HUES64 (cell line): Measurements from ENCODE around the gene ARHGEF11.

ENCODE experiments used
- H3K27ac ChIP-seq: 2 replicates; pipeline ENCODE4 v1.7.0; 2013; ENCODE audit warnings: low read depth, low read length, inconsistent platforms
- H3K27me3 ChIP-seq: 2 replicates; pipeline ENCODE4 v1.6.1; 2013; ENCODE audit warnings: mild to moderate bottlenecking, low read length; ENCODE audit not compliant: insufficient read depth
- H3K36me3 ChIP-seq: 2 replicates; pipeline ENCODE4 v1.6.1; 2013; ENCODE audit warnings: mild to moderate bottlenecking, low read length; ENCODE audit not compliant: insufficient read depth
- H3K4me1 ChIP-seq: 2 replicates; pipeline ENCODE4 v1.6.1; 2013; ENCODE audit warnings: mild to moderate bottlenecking, low read length, moderate library complexity; ENCODE audit not compliant: insufficient read depth
- H3K4me3 ChIP-seq: 2 replicates; pipeline ENCODE4 v1.5.1; 2013; ENCODE audit warnings: mild to moderate bottlenecking, low read length, moderate library complexity
- H3K9ac ChIP-seq: 2 replicates; pipeline ENCODE4 v1.6.1; 2013; ENCODE audit warnings: mild to moderate bottlenecking, low read depth, low read length
- H3K9me3 ChIP-seq: 2 replicates; pipeline ENCODE4 v1.6.1; 2013; ENCODE audit warnings: low read depth, low read length; ENCODE audit not compliant: insufficient read depth
- WGBS: fragments of 150-250, 120-280 bp; methylation state at CpG from one replicate; pipeline ENCODE4 v1.1.7; 2013; ENCODE audit warnings: missing lambda C conversion rate; 5-methylcytosine and 5-hydroxymethylcytosine counted together

The ARHGEF11 gene

GRCh38 chr1:156941675-156942074 is 103.9 kb downstream of the ARHGEF11 start:
- Histone ChIP-seq H3K4me1 (no peaks in the 10 kb centered on the region), H3K36me3 (peaks cover 100% of the 10 kb centered on the region), H3K27me3 (no peaks in the 10 kb centered on the region), H3K27ac (no peak overlapping the region), H3K9ac (no peak overlapping the region), H3K4me3 (no peak overlapping the region), H3K9me3 (no peaks in the 10 kb centered on the region)
- 93% methylated on average over 10 of the region's 10 CpGs for WGBS

GRCh38 chr1:156939786-156940334 is 105.7 kb downstream of the ARHGEF11 start:
- Histone ChIP-seq H3K36me3 (peaks cover 97% of the 10 kb centered on the region), H3K27ac (no peak overlapping the region), H3K4me3 (no peak overlapping the region), H3K9ac (no peak overlapping the region), H3K27me3 (no peaks in the 10 kb centered on the region), H3K9me3 (no peaks in the 10 kb centered on the region), H3K4me1 (no peaks in the 10 kb centered on the region)
- WGBS = 94% methylated on average over 13 of the region's 13 CpGs

GRCh38 chr1:156938813-156939212 is 106.7 kb downstream of the ARHGEF11 start:
- WGBS = 93% methylated on average over 7 of the region's 7 CpGs
- no peaks in the 10 kb centered on the region for H3K27me3 ChIP-seq
- H3K4me3 ChIP-seq = no peak overlapping the region
- H3K36me3 ChIP-seq = peaks cover 92% of the 10 kb centered on the region
- H3K9me3 ChIP-seq = no peaks in the 10 kb centered on the region
- no peak overlapping the region for H3K27ac ChIP-seq
- no peak overlapping the region for H3K9ac ChIP-seq
- H3K4me1 ChIP-seq = no peaks in the 10 kb centered on the region

- 94% methylated on average over 8 of the region's 8 CpGs for WGBS
- Histone ChIP-seq H3K27me3 (no peaks in the 10 kb centered on the region), H3K4me3 (no peak overlapping the region), H3K27ac (no peak overlapping the region), H3K9ac (no peak overlapping the region), H3K36me3 (peaks cover 83% of the 10 kb centered on the region), H3K9me3 (no peaks in the 10 kb centered on the region), H3K4me1 (no peaks in the 10 kb centered on the region; the same call in 1 of the 2 replicates)
Measured at GRCh38 chr1:156937883-156938282, 107.7 kb downstream of the ARHGEF11 start.

GRCh38 chr1:156936721-156937220 is 108.8 kb downstream of the ARHGEF11 start:
- no peaks in the 10 kb centered on the region; the same call in 1 of the 2 replicates for H3K4me1 ChIP-seq
- H3K9ac ChIP-seq = no peak overlapping the region
- 90% methylated on average over 10 of the region's 10 CpGs for WGBS
- H3K27ac ChIP-seq = no peak overlapping the region
- H3K9me3 ChIP-seq = no peaks in the 10 kb centered on the region
- H3K27me3 ChIP-seq = no peaks in the 10 kb centered on the region
- peaks cover 72% of the 10 kb centered on the region for H3K36me3 ChIP-seq
- no peak overlapping the region for H3K4me3 ChIP-seq

GRCh38 chr1:156936191-156936590 is 109.4 kb downstream of the ARHGEF11 start:
- Histone ChIP-seq H3K4me3 (no peak overlapping the region), H3K9ac (no peak overlapping the region), H3K27me3 (no peaks in the 10 kb centered on the region), H3K9me3 (no peaks in the 10 kb centered on the region), H3K27ac (no peak overlapping the region), H3K4me1 (no peaks in the 10 kb centered on the region; the same call in 1 of the 2 replicates), H3K36me3 (peaks cover 66% of the 10 kb centered on the region)
- WGBS = 96% methylated on average over 5 of the region's 5 CpGs

GRCh38 chr1:156935505-156936128 is 109.9 kb downstream of the ARHGEF11 start:
- Histone ChIP-seq H3K4me3 (no peak overlapping the region), H3K27me3 (peaks cover 3% of the 10 kb centered on the region; the same call in 1 of the 2 replicates), H3K9ac (no peak overlapping the region; the same call in 1 of the 2 replicates), H3K36me3 (peaks cover 60% of the 10 kb centered on the region), H3K4me1 (no peaks in the 10 kb centered on the region; the same call in 1 of the 2 replicates), H3K9me3 (no peaks in the 10 kb centered on the region), H3K27ac (no peak overlapping the region)
- 91% methylated on average over 13 of the region's 17 CpGs for WGBS

- Histone ChIP-seq H3K4me3 (no peak overlapping the region), H3K27me3 (peaks cover 26% of the 10 kb centered on the region), H3K27ac (no peak overlapping the region), H3K4me1 (no peaks in the 10 kb centered on the region; the same call in 1 of the 2 replicates), H3K9me3 (no peaks in the 10 kb centered on the region), H3K36me3 (peaks cover 35% of the 10 kb centered on the region), H3K9ac (no peak overlapping the region)
- WGBS = 78% methylated on average over 6 of the region's 6 CpGs
Measured at GRCh38 chr1:156933136-156933535, 112.4 kb downstream of the ARHGEF11 start.

- no peaks in the 10 kb centered on the region; the same call in 1 of the 2 replicates for H3K4me1 ChIP-seq
- peaks cover 25% of the 10 kb centered on the region for H3K36me3 ChIP-seq
- H3K9me3 ChIP-seq = no peaks in the 10 kb centered on the region
- peaks cover 36% of the 10 kb centered on the region for H3K27me3 ChIP-seq
- H3K27ac ChIP-seq = no peak overlapping the region
- WGBS = 73% methylated on average over 8 of the region's 8 CpGs
- H3K4me3 ChIP-seq = no peak overlapping the region
- no peak overlapping the region for H3K9ac ChIP-seq
Measured at GRCh38 chr1:156931974-156932710, 113.4 kb downstream of the ARHGEF11 start.

GRCh38 chr1:156931211-156931952 is 114.2 kb downstream of the ARHGEF11 start:
- Histone ChIP-seq H3K27me3 (peaks cover 43% of the 10 kb centered on the region), H3K9ac (no peak overlapping the region), H3K4me1 (no peaks in the 10 kb centered on the region; the same call in 1 of the 2 replicates), H3K9me3 (no peaks in the 10 kb centered on the region), H3K36me3 (peaks cover 18% of the 10 kb centered on the region), H3K27ac (no peak overlapping the region), H3K4me3 (no peak overlapping the region)
- WGBS = 90% methylated on average over 11 of the region's 11 CpGs
